Liver (tissue), 9 donors: Measurements from ENCODE around the gene RIMOC1. TPM values are rescaled to one million over a fixed set of nuclear protein-coding genes. Genes with fewer than 3 reads are reported as not detected.

ENCODE experiments used
- DNase-seq: peaks from one replicate; pipeline ENCODE4 v3.0.0-alpha.2; 2017; ENCODE audit warnings: low spot score
- H3K27ac ChIP-seq, 2 donors: one replicate each; pipeline ENCODE4 v1.7.0; 2013; ENCODE audit warnings: inconsistent platforms in 2 of 2, low read length in 2 of 2, control low read depth in 1 of 2, low read depth in 1 of 2, mild to moderate bottlenecking in 1 of 2
- H3K27me3 ChIP-seq, 4 donors: one replicate each; pipeline versions ENCODE4 v1.6.1 to v1.7.0; 2013; ENCODE audit warnings: low read length in 3 of 4, inconsistent platforms in 1 of 4, mild to moderate bottlenecking in 1 of 4, moderate library complexity in 1 of 4; ENCODE audit not compliant: control insufficient read depth in 4 of 4, insufficient read depth in 4 of 4
- H3K36me3 ChIP-seq, 4 donors: one replicate each; pipeline versions ENCODE4 v1.6.1 to v1.7.0; 2013; ENCODE audit warnings: low read length in 3 of 4, mild to moderate bottlenecking in 3 of 4, low read depth in 1 of 4, moderate library complexity in 1 of 4; ENCODE audit not compliant: control insufficient read depth in 4 of 4, insufficient read depth in 3 of 4
- H3K4me1 ChIP-seq, 4 donors: one replicate each; pipeline versions ENCODE4 v1.6.1 to v1.7.0; 2013; ENCODE audit warnings: low read length in 3 of 4, mild to moderate bottlenecking in 3 of 4, moderate library complexity in 1 of 4; ENCODE audit not compliant: control insufficient read depth in 4 of 4, insufficient read depth in 4 of 4
- H3K4me3 ChIP-seq, 3 donors: one replicate each; pipeline versions ENCODE4 v1.6.1 to v1.7.0; 2013; ENCODE audit warnings: low read length in 3 of 3, control low read depth in 1 of 3, low read depth in 1 of 3, mild to moderate bottlenecking in 1 of 3
- H3K9ac ChIP-seq, 2 donors: one replicate each; pipeline ENCODE4 v1.7.0; 2013; ENCODE audit warnings: low read length in 2 of 2, mild to moderate bottlenecking in 2 of 2, moderate library complexity in 2 of 2, control low read depth in 1 of 2, low read depth in 1 of 2
- H3K9me3 ChIP-seq, 4 donors: one replicate each; pipeline versions ENCODE4 v1.6.1 to v1.7.0; 2013; ENCODE audit warnings: low read length in 3 of 4; ENCODE audit not compliant: control insufficient read depth in 4 of 4
- EGR1 ChIP-seq, 2 donors: IDR thresholded peaks; 2 replicates each; pipeline ENCODE4 v1.6.1; 2016 to 2018; ENCODE audit warnings: antibody characterized with exemption in 2 of 2, low read depth in 2 of 2
- FOXA1 ChIP-seq: IDR thresholded peaks from 2 replicates; pipeline ENCODE4 v1.6.1; 2016; ENCODE audit warnings: antibody characterized with exemption
- FOXA2 ChIP-seq: IDR thresholded peaks from 2 replicates; pipeline ENCODE4 v1.6.1; 2016; ENCODE audit warnings: antibody characterized with exemption
- HNF4G ChIP-seq: IDR thresholded peaks from 2 replicates; pipeline ENCODE4 v1.6.1; 2016; ENCODE audit warnings: antibody characterized with exemption
- RAD21 ChIP-seq, 2 donors: IDR thresholded peaks; 2 replicates each; pipeline ENCODE4 v1.6.1; 2016; ENCODE audit warnings: antibody characterized with exemption in 2 of 2, mild to moderate bottlenecking in 2 of 2
- SP1 ChIP-seq: IDR thresholded peaks from 2 replicates; pipeline ENCODE4 v1.6.1; 2018; ENCODE audit warnings: antibody characterized with exemption, mild to moderate bottlenecking
- TAF1 ChIP-seq: conservative IDR thresholded peaks from 2 replicates; pipeline ENCODE4 v1.6.1; 2016; ENCODE audit warnings: antibody characterized with exemption, mild to moderate bottlenecking
- YY1 ChIP-seq: IDR thresholded peaks from 2 replicates; pipeline ENCODE4 v1.6.1; 2016; ENCODE audit warnings: antibody characterized with exemption, mild to moderate bottlenecking
- whole genome bisulfite sequencing: extraction: QIAGEN DNeasy Blood & Tissue Kit; methylation state at CpG from one replicate; pipeline ENCODE4 v1.1.7; 2013; 5-methylcytosine and 5-hydroxymethylcytosine counted together
- polyA plus RNA-seq, 2 donors: library from polyadenylated mRNA; stranded (reverse) in 1 of 2; unstranded in 1 of 2; fragments of 200-250 nt in 1 of 2; fragments of >200 nt in 1 of 2; fragmentation: Nextera tagmentation in 1 of 2; extraction: Ambion mirVana in 1 of 2; gene quantifications; one replicate each; pipeline versions ENCODE4 v1.2.1 to v1.2.3, GENCODE V29; 2013 to 2015
- total RNA-seq, 2 donors: library from RNA; depleted of rRNA; stranded (reverse); fragments of >200 nt; gene quantifications; one replicate each; pipeline ENCODE4 v1.2.3, GENCODE V29; 2014
- TF ChIP-seq, protein P1 (sequence below): fragments of 150-350 bp; IDR thresholded peaks from 2 replicates; pipeline ENCODE4 v1.5.1; 2017; ENCODE audit warnings: improper control_type of control experiment, low read depth, low read length; ENCODE audit not compliant: missing input control
- TF ChIP-seq, protein P2 (sequence below): IDR thresholded peaks from 2 replicates; pipeline ENCODE4 v1.6.1; 2016; ENCODE audit warnings: antibody characterized with exemption
- TF ChIP-seq, protein P3 (sequence below): IDR thresholded peaks from 2 replicates; pipeline ENCODE4 v1.6.1; 2016; ENCODE audit warnings: antibody characterized with exemption
- TF ChIP-seq, protein P4 (sequence below): IDR thresholded peaks from 2 replicates; pipeline ENCODE4 v1.6.1; 2016; ENCODE audit warnings: antibody characterized with exemption, mild to moderate bottlenecking
- TF ChIP-seq, protein P5 (sequence below): IDR thresholded peaks from 2 replicates; pipeline ENCODE4 v1.6.1; 2016; ENCODE audit warnings: antibody characterized with exemption
- donor health status: healthy.
- donor health status: healthy.
- donor health status: healthy.
- donor health status: healthy.
- donor health status: healthy.

Gene RIMOC1
- total and polyA plus RNA-seq, 4 donors, result 3.7 to 11.8 (median 6.7) TPM

DNA sequence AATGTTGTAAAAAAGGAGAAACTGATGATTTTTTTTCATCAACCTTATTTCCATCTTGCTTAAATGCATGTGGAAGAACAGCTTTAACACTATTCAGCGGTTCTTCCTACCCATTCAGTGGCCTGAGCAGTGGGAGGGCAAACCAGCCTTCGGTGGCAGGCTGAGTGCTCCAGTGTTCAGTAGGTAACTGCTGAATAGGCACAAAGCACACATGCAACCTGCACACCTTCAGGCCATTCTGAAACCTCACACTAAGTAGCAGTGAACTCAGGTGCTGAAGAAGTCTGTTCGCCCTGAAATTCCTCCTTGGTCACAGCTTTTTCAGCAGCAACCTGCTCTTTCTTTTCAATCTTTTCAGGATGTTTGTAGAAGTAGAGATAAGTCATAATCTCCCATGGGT, 47.1 kb downstream of the RIMOC1 start:
- H3K9me3 ChIP-seq, result no peaks in the 10 kb centered on the region
- no peak overlapping the region for H3K4me3 ChIP-seq
- no peaks in the 10 kb centered on the region for H3K4me1 ChIP-seq
- H3K9ac ChIP-seq, result no peak overlapping the region
- no peak overlapping the region for H3K27ac ChIP-seq
- H3K36me3 ChIP-seq, result no peaks in the 10 kb centered on the region
- TF ChIP-seq TAF1 (no peak), EGR1 (IDR thresholded peaks at IDR 0.05; ENCODE audit: low read depth in 2 of 2) (no peak), YY1 (no peak), SP1 (no peak), FOXA1 (no peak), HNF4G (no peak), RAD21 (IDR thresholded peaks at IDR 0.05) (no peak), FOXA2 (no peak)
- TF ChIP-seq, protein P1, sequence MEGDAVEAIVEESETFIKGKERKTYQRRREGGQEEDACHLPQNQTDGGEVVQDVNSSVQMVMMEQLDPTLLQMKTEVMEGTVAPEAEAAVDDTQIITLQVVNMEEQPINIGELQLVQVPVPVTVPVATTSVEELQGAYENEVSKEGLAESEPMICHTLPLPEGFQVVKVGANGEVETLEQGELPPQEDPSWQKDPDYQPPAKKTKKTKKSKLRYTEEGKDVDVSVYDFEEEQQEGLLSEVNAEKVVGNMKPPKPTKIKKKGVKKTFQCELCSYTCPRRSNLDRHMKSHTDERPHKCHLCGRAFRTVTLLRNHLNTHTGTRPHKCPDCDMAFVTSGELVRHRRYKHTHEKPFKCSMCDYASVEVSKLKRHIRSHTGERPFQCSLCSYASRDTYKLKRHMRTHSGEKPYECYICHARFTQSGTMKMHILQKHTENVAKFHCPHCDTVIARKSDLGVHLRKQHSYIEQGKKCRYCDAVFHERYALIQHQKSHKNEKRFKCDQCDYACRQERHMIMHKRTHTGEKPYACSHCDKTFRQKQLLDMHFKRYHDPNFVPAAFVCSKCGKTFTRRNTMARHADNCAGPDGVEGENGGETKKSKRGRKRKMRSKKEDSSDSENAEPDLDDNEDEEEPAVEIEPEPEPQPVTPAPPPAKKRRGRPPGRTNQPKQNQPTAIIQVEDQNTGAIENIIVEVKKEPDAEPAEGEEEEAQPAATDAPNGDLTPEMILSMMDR, result no peak
- TF ChIP-seq, protein P2, sequence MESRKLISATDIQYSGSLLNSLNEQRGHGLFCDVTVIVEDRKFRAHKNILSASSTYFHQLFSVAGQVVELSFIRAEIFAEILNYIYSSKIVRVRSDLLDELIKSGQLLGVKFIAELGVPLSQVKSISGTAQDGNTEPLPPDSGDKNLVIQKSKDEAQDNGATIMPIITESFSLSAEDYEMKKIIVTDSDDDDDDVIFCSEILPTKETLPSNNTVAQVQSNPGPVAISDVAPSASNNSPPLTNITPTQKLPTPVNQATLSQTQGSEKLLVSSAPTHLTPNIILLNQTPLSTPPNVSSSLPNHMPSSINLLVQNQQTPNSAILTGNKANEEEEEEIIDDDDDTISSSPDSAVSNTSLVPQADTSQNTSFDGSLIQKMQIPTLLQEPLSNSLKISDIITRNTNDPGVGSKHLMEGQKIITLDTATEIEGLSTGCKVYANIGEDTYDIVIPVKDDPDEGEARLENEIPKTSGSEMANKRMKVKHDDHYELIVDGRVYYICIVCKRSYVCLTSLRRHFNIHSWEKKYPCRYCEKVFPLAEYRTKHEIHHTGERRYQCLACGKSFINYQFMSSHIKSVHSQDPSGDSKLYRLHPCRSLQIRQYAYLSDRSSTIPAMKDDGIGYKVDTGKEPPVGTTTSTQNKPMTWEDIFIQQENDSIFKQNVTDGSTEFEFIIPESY, result no peak
- TF ChIP-seq, protein P3, sequence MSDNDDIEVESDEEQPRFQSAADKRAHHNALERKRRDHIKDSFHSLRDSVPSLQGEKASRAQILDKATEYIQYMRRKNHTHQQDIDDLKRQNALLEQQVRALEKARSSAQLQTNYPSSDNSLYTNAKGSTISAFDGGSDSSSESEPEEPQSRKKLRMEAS, result no peak
- TF ChIP-seq, protein P4, sequence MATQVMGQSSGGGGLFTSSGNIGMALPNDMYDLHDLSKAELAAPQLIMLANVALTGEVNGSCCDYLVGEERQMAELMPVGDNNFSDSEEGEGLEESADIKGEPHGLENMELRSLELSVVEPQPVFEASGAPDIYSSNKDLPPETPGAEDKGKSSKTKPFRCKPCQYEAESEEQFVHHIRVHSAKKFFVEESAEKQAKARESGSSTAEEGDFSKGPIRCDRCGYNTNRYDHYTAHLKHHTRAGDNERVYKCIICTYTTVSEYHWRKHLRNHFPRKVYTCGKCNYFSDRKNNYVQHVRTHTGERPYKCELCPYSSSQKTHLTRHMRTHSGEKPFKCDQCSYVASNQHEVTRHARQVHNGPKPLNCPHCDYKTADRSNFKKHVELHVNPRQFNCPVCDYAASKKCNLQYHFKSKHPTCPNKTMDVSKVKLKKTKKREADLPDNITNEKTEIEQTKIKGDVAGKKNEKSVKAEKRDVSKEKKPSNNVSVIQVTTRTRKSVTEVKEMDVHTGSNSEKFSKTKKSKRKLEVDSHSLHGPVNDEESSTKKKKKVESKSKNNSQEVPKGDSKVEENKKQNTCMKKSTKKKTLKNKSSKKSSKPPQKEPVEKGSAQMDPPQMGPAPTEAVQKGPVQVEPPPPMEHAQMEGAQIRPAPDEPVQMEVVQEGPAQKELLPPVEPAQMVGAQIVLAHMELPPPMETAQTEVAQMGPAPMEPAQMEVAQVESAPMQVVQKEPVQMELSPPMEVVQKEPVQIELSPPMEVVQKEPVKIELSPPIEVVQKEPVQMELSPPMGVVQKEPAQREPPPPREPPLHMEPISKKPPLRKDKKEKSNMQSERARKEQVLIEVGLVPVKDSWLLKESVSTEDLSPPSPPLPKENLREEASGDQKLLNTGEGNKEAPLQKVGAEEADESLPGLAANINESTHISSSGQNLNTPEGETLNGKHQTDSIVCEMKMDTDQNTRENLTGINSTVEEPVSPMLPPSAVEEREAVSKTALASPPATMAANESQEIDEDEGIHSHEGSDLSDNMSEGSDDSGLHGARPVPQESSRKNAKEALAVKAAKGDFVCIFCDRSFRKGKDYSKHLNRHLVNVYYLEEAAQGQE, result no peak
- TF ChIP-seq, protein P5, sequence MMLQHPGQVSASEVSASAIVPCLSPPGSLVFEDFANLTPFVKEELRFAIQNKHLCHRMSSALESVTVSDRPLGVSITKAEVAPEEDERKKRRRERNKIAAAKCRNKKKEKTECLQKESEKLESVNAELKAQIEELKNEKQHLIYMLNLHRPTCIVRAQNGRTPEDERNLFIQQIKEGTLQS, result no peak
- WGBS, result 73% methylated on average over 3 of the region's 3 CpGs
- no peak for DNase-seq
- H3K27me3 ChIP-seq, result no peaks in the 10 kb centered on the region

Other genes starting within 250 kb of the RIMOC1 start
- gene OXCT1, start 33.9 kb upstream of the RIMOC1 start, total RNA-seq, result 10 to 100 TPM in 1 of 2 donors, 1 to 10 TPM in 1; 1.3 to 10.7 TPM
- gene OXCT1, start 33.9 kb upstream of the RIMOC1 start, polyA plus RNA-seq, result under 1 TPM; 0.72 to 0.78 TPM
- gene FBXO4, start 20.9 kb downstream of the RIMOC1 start, total RNA-seq, result 1 to 10 TPM; 7.7 to 8.8 TPM
- gene FBXO4, start 20.9 kb downstream of the RIMOC1 start, polyA plus RNA-seq, result 1 to 10 TPM; 5.6 to 6.7 TPM